Small intestine (tissue), 7 donors: ENCODE measurements around the gene NDUFS1. TPM values are rescaled to one million over a fixed set of nuclear protein-coding genes. Genes with fewer than 3 reads are reported as not detected.
A peak's percentile ranks its signal among the peaks of the same experiment; 100 is the strongest.
"Not testable (repeated sequence)": the region's sequence is repeated elsewhere in the genome, so short reads cannot be mapped to it uniquely, and the experiment has no call there.

Source experiments
- DNase-seq, 2 donors: peaks; one replicate each; pipeline versions ENCODE4 v3.0.0 to v3.0.0-alpha.2; 2013
- FAIRE-seq: peaks from 2 replicates; lab custom pipeline; 2012; peaks lifted over from hg19 to GRCh38; lab: Jason Lieb, UNC
- H3K27ac ChIP-seq, 3 donors: one replicate each; pipeline ENCODE4 v1.5.1; 2013; ENCODE audit warnings: low read length in 2 of 3, mild to moderate bottlenecking in 2 of 3, control low read depth in 1 of 3, inconsistent platforms in 1 of 3, low read depth in 1 of 3, moderate library complexity in 1 of 3
- H3K27me3 ChIP-seq, 3 donors: one replicate each; pipeline ENCODE4 v1.6.1; 2013; ENCODE audit warnings: low read length in 3 of 3, inconsistent platforms in 1 of 3; ENCODE audit not compliant: control insufficient read depth in 3 of 3, insufficient read depth in 3 of 3
- H3K36me3 ChIP-seq, 3 donors: one replicate each; pipeline ENCODE4 v1.6.1; 2013; ENCODE audit warnings: low read length in 3 of 3, inconsistent platforms in 1 of 3, low read depth in 1 of 3, mild to moderate bottlenecking in 1 of 3, moderate library complexity in 1 of 3; ENCODE audit not compliant: control insufficient read depth in 3 of 3, insufficient read depth in 2 of 3
- H3K4me1 ChIP-seq, 3 donors: one replicate each; pipeline ENCODE4 v1.6.1; 2013; ENCODE audit warnings: low read length in 2 of 3, inconsistent platforms in 1 of 3, low read depth in 1 of 3, mild to moderate bottlenecking in 1 of 3, moderate library complexity in 1 of 3; ENCODE audit not compliant: control insufficient read depth in 3 of 3, insufficient read depth in 2 of 3
- H3K4me3 ChIP-seq, 3 donors: one replicate each; pipeline ENCODE4 v1.5.1; 2013; ENCODE audit warnings: low read length in 3 of 3, control low read depth in 1 of 3, inconsistent platforms in 1 of 3, low read depth in 1 of 3, mild to moderate bottlenecking in 1 of 3, moderate library complexity in 1 of 3
- H3K9me3 ChIP-seq, 2 donors: one replicate each; pipeline ENCODE4 v1.6.1; 2013; ENCODE audit warnings: low read depth in 1 of 2, low read length in 1 of 2; ENCODE audit not compliant: control insufficient read depth in 2 of 2, insufficient read depth in 1 of 2
- WGBS, 3 donors: extraction: QIAGEN DNeasy Blood & Tissue Kit; methylation state at CpG; one replicate each; pipeline ENCODE4 v1.1.7; 2013; 5-methylcytosine and 5-hydroxymethylcytosine counted together
- polyA plus RNA-seq, 4 donors: library from polyadenylated mRNA; stranded (reverse) in 3 of 4; unstranded in 1 of 4; fragments of 200-250 nt in 3 of 4; fragments of 120-200 nt in 1 of 4; gene quantifications; one replicate each; pipeline versions ENCODE4 v1.2.1 to v1.2.3, GENCODE V29; 2013
- donor health status: healthy with polysubstance abuse.
- donor health status: control.
- donor health status: control.
- donor health status: Bipolar disorder and iron deficiency.
- donor health status: healthy.

NDUFS1 gene
- polyA plus RNA-seq, 4 donors = 33.5 to 60.5 (median 50.8) TPM

DNA sequence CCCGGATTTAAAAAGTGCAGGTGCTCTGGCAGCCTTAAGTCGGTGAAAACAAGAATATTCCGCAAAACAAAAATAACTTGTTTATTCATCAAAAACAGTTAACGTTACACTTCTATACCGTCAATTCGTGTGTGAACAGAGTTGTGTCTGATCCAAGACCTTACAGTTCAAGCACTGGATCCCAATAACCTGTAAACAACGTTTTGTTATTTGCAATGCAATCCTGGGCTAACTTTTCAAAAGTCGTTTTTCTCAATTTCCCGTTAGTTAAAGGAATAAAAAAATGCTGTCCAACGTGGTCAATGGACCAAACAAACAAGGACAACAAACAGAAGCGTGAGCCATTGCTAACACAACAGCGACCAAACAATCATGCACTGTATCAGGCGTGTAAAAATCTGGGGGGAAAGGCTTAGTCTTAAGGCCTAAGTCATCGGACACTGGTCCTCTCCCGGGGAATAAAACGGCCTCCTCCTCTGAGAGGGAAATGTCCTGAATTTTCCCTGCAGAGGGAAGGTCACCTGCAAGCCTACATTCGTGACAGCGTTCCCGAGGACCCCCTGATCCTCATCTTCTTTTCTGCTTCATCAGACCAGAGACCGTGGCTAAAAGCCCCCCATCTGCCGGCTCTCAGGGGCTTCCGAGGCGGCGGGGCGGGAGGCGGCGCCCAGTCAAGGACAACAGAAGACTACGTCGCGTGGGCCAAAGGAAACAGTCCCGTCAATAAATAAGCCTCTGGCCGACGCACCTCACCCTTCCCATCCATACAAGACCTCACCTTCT lies 490 bp downstream of the NDUFS1 start:
- Histone ChIP-seq H3K9me3 (no peaks in the 10 kb centered on the region), H3K27ac (peak overlapping the region; percentile 51 to 94 (median 86)), H3K27me3 (no peaks in the 10 kb centered on the region), H3K4me1 (peaks cover 3 to 19% (median 3%) of the 10 kb centered on the region in 3 donors), H3K4me3 (peak overlapping the region; percentile 73 to 95 (median 78)), H3K36me3 (peaks cover 2 to 19% (median 3%) of the 10 kb centered on the region in 3 donors)
- DNase-seq (no peak), FAIRE-seq (no peak)
- WGBS, 3 donors = 0 to 1% (median 0%) methylated on average over 33 of the region's 33 CpGs

DNA sequence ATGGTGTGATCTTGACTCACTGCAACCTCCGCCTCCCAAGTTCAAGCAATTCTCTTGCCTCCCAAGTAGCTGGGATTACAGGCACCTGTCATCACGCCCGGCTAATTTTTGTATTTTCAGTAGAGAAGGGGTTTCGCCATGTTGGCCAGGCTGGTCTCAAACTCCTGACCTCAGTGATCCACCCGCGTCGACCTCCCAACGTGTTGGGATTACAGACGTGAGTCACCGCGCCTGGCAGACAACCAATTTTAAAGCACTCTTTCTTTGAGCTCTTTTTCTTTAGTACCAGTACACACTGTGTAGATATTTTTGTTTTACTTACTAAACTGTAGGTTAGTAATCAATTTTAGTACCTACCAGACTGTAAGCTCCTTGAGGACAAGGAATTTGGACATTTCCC lies 2.2 kb downstream of the NDUFS1 start:
- not testable (repeated sequence) for FAIRE-seq

GRCh38 chr2:206154197-206154596 lies 5.0 kb downstream of the NDUFS1 start:
- no peaks in the 10 kb centered on the region for H3K27me3 ChIP-seq
- no peak for FAIRE-seq
- WGBS, 3 donors = 47 to 67% (median 65%) methylated on average over 3 of the region's 3 CpGs
- peaks cover 2 to 11% (median 2%) of the 10 kb centered on the region in 3 donors for H3K36me3 ChIP-seq
- H3K4me1 ChIP-seq = peaks cover 0 to 11% (median 3%) of the 10 kb centered on the region in 3 donors
- H3K27ac ChIP-seq = no peak overlapping the region
- H3K9me3 ChIP-seq = no peaks in the 10 kb centered on the region
- no peak overlapping the region for H3K4me3 ChIP-seq
- peak; percentile 9 to 32 for DNase-seq

More for the DNA sequence above, 2.2 kb downstream of the NDUFS1 start:
- H3K36me3 ChIP-seq = peaks cover 0 to 16% (median under 1%) of the 10 kb centered on the region in 3 donors
- peaks cover 3 to 19% (median 3%) of the 10 kb centered on the region in 3 donors for H3K4me1 ChIP-seq
- DNase-seq, H3K9me3 ChIP-seq, H3K4me3 ChIP-seq, H3K27me3 ChIP-seq, H3K27ac ChIP-seq: not testable (repeated sequence)
- 85 to 88% (median 87%) methylated on average over 11 of the region's 11 CpGs for WGBS, 3 donors

GRCh38 chr2:206150631-206151030 lies 8.6 kb downstream of the NDUFS1 start:
- Histone ChIP-seq H3K9me3 (no peaks in the 10 kb centered on the region), H3K36me3 (peaks cover 8 to 20% (median 8%) of the 10 kb centered on the region in 3 donors), H3K4me3 (no peak overlapping the region), H3K27ac (no peak overlapping the region), H3K4me1 (no peaks in the 10 kb centered on the region), H3K27me3 (no peaks in the 10 kb centered on the region)
- FAIRE-seq = no peak
- no peak for DNase-seq
- WGBS, 3 donors = 87 to 96% (median 93%) methylated on average over 4 of the region's 4 CpGs

GRCh38 chr2:206150168-206150567 lies 9.1 kb downstream of the NDUFS1 start:
- FAIRE-seq (no peak), DNase-seq (no peak)
- Histone ChIP-seq H3K27ac (no peak overlapping the region), H3K4me1 (no peaks in the 10 kb centered on the region), H3K36me3 (peaks cover 8 to 21% (median 10%) of the 10 kb centered on the region in 3 donors), H3K27me3 (no peaks in the 10 kb centered on the region), H3K4me3 (no peak overlapping the region), H3K9me3 (no peaks in the 10 kb centered on the region)
- WGBS, 3 donors = 100% methylated on average over 1 of the region's 1 CpG

DNA sequence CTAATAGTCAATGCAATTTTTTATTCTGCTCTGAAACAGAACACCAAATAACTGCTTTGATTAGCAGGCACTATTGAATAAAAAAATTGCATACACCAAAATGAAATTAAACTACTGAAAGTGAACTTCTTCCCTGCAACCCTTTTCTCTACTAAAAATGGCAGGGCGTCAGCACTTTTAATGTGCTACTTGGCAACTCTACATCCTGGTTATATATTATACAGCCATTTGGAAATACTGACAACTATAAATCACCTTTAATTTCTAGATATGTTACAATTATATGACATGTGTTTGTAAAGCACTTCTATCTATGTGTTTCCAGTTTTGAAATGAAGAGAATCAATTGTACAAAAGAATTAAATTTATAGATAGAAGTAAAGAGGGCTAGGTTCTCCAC lies 9.9 kb downstream of the NDUFS1 start:
- DNase-seq = no peak
- H3K27ac ChIP-seq = no peak overlapping the region
- no peaks in the 10 kb centered on the region for H3K9me3 ChIP-seq
- H3K4me3 ChIP-seq = no peak overlapping the region
- no peak for FAIRE-seq
- no peaks in the 10 kb centered on the region for H3K4me1 ChIP-seq
- 58 to 80% (median 71%) methylated on average over 1 of the region's 1 CpG for WGBS, 3 donors
- H3K36me3 ChIP-seq = peaks cover 10 to 23% (median 12%) of the 10 kb centered on the region in 3 donors
- no peaks in the 10 kb centered on the region for H3K27me3 ChIP-seq

- no peak overlapping the region for H3K4me3 ChIP-seq
- peaks cover 22 to 39% (median 24%) of the 10 kb centered on the region in 3 donors for H3K36me3 ChIP-seq
- no peak for FAIRE-seq
- WGBS, 3 donors = 75 to 91% (median 82%) methylated on average over 5 of the region's 5 CpGs
- no peaks in the 10 kb centered on the region for H3K9me3 ChIP-seq
- H3K27ac ChIP-seq = no peak overlapping the region
- DNase-seq = no peak
- H3K27me3 ChIP-seq = no peaks in the 10 kb centered on the region
- H3K4me1 ChIP-seq = no peaks in the 10 kb centered on the region
Measured at GRCh38 chr2:206145665-206146064, 13.6 kb downstream of the NDUFS1 start.

- no peak overlapping the region for H3K27ac ChIP-seq
- 96 to 99% (median 99%) methylated on average over 2 of the region's 2 CpGs for WGBS, 3 donors
- no peaks in the 10 kb centered on the region for H3K27me3 ChIP-seq
- H3K4me3 ChIP-seq = no peak overlapping the region
- H3K36me3 ChIP-seq = peaks cover 20 to 47% (median 27%) of the 10 kb centered on the region in 3 donors
- FAIRE-seq (no peak), DNase-seq (no peak)
- H3K4me1 ChIP-seq = no peaks in the 10 kb centered on the region
- H3K9me3 ChIP-seq = no peaks in the 10 kb centered on the region
Measured at GRCh38 chr2:206144383-206144782, 14.9 kb downstream of the NDUFS1 start.
